Endothelial cell of umbilical vein (primary cell): ENCODE data around the gene CLOCK. TPM values are rescaled to one million over a fixed set of nuclear protein-coding genes. Genes with fewer than 3 reads are reported as not detected.

Experiments used
- BruUV-seq: library from RNA; stranded (reverse); fragments of 400-500 nt; replicated peaks from 2 replicates; lab custom pipeline; 2021; lab: Mats Ljungman, UMichigan
- CTCF ChIA-PET: fragments of 300-600, 350-600 bp; sonication (Branson Sonifier 250); formaldehyde crosslinking; loops from one replicate; lab custom pipeline; 2021; ENCODE audit warnings: antibody characterized with exemption, inconsistent platforms; lab: Charles Lee
- POLR2A ChIA-PET: fragments of 300-600, 350-600 bp; sonication (Branson Sonifier 250); formaldehyde crosslinking; loops from one replicate; lab custom pipeline; 2021; ENCODE audit warnings: antibody characterized with exemption, inconsistent platforms; lab: Charles Lee
- DNase-seq: peaks from one replicate; pipeline ENCODE4 v3.0.0-alpha.2; 2011; ENCODE audit warnings: low read depth, low spot score
- FAIRE-seq: peaks from 2 replicates; lab custom pipeline; 2011; peaks lifted over from hg19 to GRCh38; lab: Jason Lieb, UNC
- H2AFZ ChIP-seq: 2 replicates; pipeline ENCODE4 v1.6.0; 2012; ENCODE audit warnings: low read depth, low read length, control low read depth, inconsistent platforms
- H3K27ac ChIP-seq: 2 replicates; pipeline ENCODE4 v1.5.1; 2011; ENCODE audit warnings: low read depth, mild to moderate bottlenecking, control low read depth, low read length, moderate library complexity; ENCODE audit not compliant: insufficient read depth
- H3K27me3 ChIP-seq, 2 experiments: 2 replicates each; pipeline versions ENCODE4 v1.6.0 to v1.6.1; 2011; ENCODE audit warnings: low read length in 2 of 2, mixed read lengths in 1 of 2; ENCODE audit not compliant: control insufficient read depth in 2 of 2, insufficient read depth in 2 of 2
- H3K36me3 ChIP-seq, 2 experiments: 2 replicates in 1 of 2; 3 replicates in 1 of 2; pipeline ENCODE4 v1.5.1; 2011; ENCODE audit warnings: low read length in 2 of 2, mild to moderate bottlenecking in 1 of 2, moderate library complexity in 1 of 2; ENCODE audit not compliant: control insufficient read depth in 2 of 2, insufficient read depth in 2 of 2; ENCODE audit errors: extremely low read depth in 1 of 2
- H3K4me1 ChIP-seq: 3 replicates; pipeline ENCODE4 v1.5.1; 2011; ENCODE audit warnings: mild to moderate bottlenecking, low read length; ENCODE audit not compliant: control insufficient read depth, insufficient read depth; ENCODE audit errors: extremely low read depth
- H3K4me2 ChIP-seq: 2 replicates; pipeline ENCODE4 v1.6.1; 2011; ENCODE audit warnings: low read length, control low read depth, mixed read lengths; ENCODE audit not compliant: insufficient read depth
- H3K4me3 ChIP-seq, 3 experiments: fragments of 200-600 bp in 1 of 3; sonication (generic), shearing (Covaris generic) in 1 of 3; replicated peaks in 1 of 3; 2 replicates each; pipeline ENCODE4 v1.5.1; 2011 to 2016; ENCODE audit warnings: control low read depth in 3 of 3, low read length in 3 of 3, mild to moderate bottlenecking in 2 of 3, inconsistent platforms in 1 of 3, low read depth in 1 of 3, moderate library complexity in 1 of 3; ENCODE audit not compliant: insufficient read depth in 1 of 3
- H3K79me2 ChIP-seq: 2 replicates; pipeline ENCODE4 v1.6.0; 2012; ENCODE audit warnings: low read length, inconsistent platforms; ENCODE audit not compliant: control insufficient read depth, insufficient read depth
- H3K9ac ChIP-seq: replicated peaks from 2 replicates; pipeline ENCODE3; 2011; ENCODE audit warnings: low read length, control low read depth; ENCODE audit not compliant: insufficient read depth; ENCODE audit errors: extremely low read depth
- H3K9me1 ChIP-seq: replicated peaks from 3 replicates; pipeline ENCODE4 v1.6.0; 2011; ENCODE audit warnings: mild to moderate bottlenecking, low read length; ENCODE audit not compliant: control insufficient read depth, insufficient read depth; ENCODE audit errors: extremely low read depth
- H3K9me3 ChIP-seq: replicated peaks from 2 replicates; pipeline ENCODE4 v1.5.1; 2012; ENCODE audit warnings: low read length, inconsistent platforms; ENCODE audit not compliant: control insufficient read depth, insufficient read depth
- H4K20me1 ChIP-seq: replicated peaks from 2 replicates; pipeline ENCODE3; 2011; ENCODE audit warnings: mild to moderate bottlenecking, low read length; ENCODE audit not compliant: control insufficient read depth, insufficient read depth; ENCODE audit errors: extremely low read depth
- CTCF ChIP-seq, 2 donors: IDR thresholded peaks; 1 replicate in 1 of 2; 2 replicates in 1 of 2; pipeline ENCODE4 v1.5.1; 2011; ENCODE audit warnings: low read length in 2 of 2, mild to moderate bottlenecking in 2 of 2, moderate library complexity in 2 of 2, control low read depth in 1 of 2, inconsistent platforms in 1 of 2, low read depth in 1 of 2; ENCODE audit not compliant: insufficient read depth in 1 of 2; ENCODE audit errors: extremely low read depth in 1 of 2
- EZH2 ChIP-seq: IDR thresholded peaks from 2 replicates; pipeline ENCODE4 v1.6.1; 2012; ENCODE audit warnings: borderline replicate concordance, low read depth, mild to moderate bottlenecking, moderate library complexity, low read length, inconsistent platforms; ENCODE audit not compliant: severe bottlenecking
- FOS ChIP-seq: IDR thresholded peaks from 2 replicates; pipeline ENCODE4 v1.6.1; 2011; ENCODE audit warnings: mild to moderate bottlenecking, low read length, moderate library complexity, borderline replicate concordance; ENCODE audit not compliant: insufficient read depth
- GATA2 ChIP-seq: IDR thresholded peaks from 2 replicates; pipeline ENCODE4 v1.7.0; 2011; ENCODE audit warnings: low read depth, mild to moderate bottlenecking, moderate library complexity, mixed read lengths, low read length; ENCODE audit not compliant: insufficient read length, insufficient read depth
- JUN ChIP-seq: IDR thresholded peaks from 2 replicates; pipeline ENCODE4 v1.6.1; 2011; ENCODE audit warnings: borderline replicate concordance, low read depth; ENCODE audit not compliant: insufficient read length, insufficient read depth
- MAX ChIP-seq: IDR thresholded peaks from 2 replicates; pipeline ENCODE4 v1.6.1; 2011; ENCODE audit not compliant: insufficient read depth, insufficient read length
- MYC ChIP-seq: IDR thresholded peaks from one replicate; pipeline ENCODE4 v1.6.1; 2011; ENCODE audit warnings: mild to moderate bottlenecking, low read depth, low read length
- POLR2A ChIP-seq: IDR thresholded peaks from 2 replicates; pipeline ENCODE4 v1.6.1; 2012; ENCODE audit warnings: low read depth, mild to moderate bottlenecking, control low read depth, low read length
- POLR2AphosphoS5 ChIP-seq: IDR thresholded peaks from 2 replicates; pipeline ENCODE4 v1.6.1; 2012; ENCODE audit warnings: low read depth, mild to moderate bottlenecking, control low read depth, low read length, moderate library complexity; ENCODE audit not compliant: insufficient read depth
- dilution Hi-C: fragments of 300-500 bp; cut with MboI; formaldehyde crosslinking; loops from one replicate; pipeline ENCODE4 v1.15.0; 2019; ENCODE audit warnings: low sequenced_read_pairs; ENCODE audit not compliant: extremely low pct_ligation_motif_present
- intact Hi-C: fragments of 100-400 bp; cut with micrococcal nuclease; formaldehyde crosslinking; loops from one replicate; pipeline ENCODE4 v1.10.0; 2022
- polyA plus RNA-seq, 4 experiments: library from polyadenylated mRNA; depleted of rRNA in 3 of 4; stranded (reverse) in 3 of 4; unstranded in 1 of 4; fragments of >200 nt; gene quantifications; 2 replicates each; pipeline versions ENCODE4 v1.2.1 to v1.2.3, GENCODE V29; 2011 to 2012; ENCODE audit warnings: missing spikeins in 1 of 4
- total RNA-seq: library from RNA; stranded (reverse); gene quantifications from 2 replicates; pipeline ENCODE4 v1.2.3, GENCODE V29; 2021

Gene CLOCK
- total and polyA plus RNA-seq, 2 donors (not counting 3 experiments of a cell fraction or from before 2014, with no cell fraction given): 7.5 to 23.8 TPM

- dilution Hi-C loops: no loop called here
- CTCF ChIA-PET: interaction anchor here (1.0 to 1.7 kb wide), 3 partner anchors 9 to 45 kb away, joined by 4 to 6 read pairs (median 5); no protein-coding TSS in a partner anchor
- POLR2A ChIA-PET: no interaction called here
Measured at GRCh38 chr4:55509266-55509665, 37.4 kb downstream of the CLOCK start.

GRCh38 chr4:55507612-55508011 lies 39.1 kb downstream of the CLOCK start:
- Histone ChIP-seq H3K4me2 (no peak overlapping the region), H3K79me2 (peaks cover 5% of the 10 kb centered on the region), H2AFZ (no peak overlapping the region), H3K27ac (no peak overlapping the region), H4K20me1 (peaks cover 2% of the 10 kb centered on the region), H3K27me3 (no peaks in the 10 kb centered on the region), H3K4me1 (peaks cover 11% of the 10 kb centered on the region), H3K36me3 (no peaks in the 10 kb centered on the region), H3K9me3 (no peaks in the 10 kb centered on the region), H3K9ac (no peak overlapping the region), H3K4me3 (no peak overlapping the region), H3K9me1 (no peaks in the 10 kb centered on the region)
- dilution Hi-C loops: no loop called here
- ChIA-PET CTCF (no interaction called here), POLR2A (no interaction called here)
- intact Hi-C loops: no loop called here
- no peak for TF ChIP-seq POLR2A
- TF ChIP-seq MYC: no peak
- TF ChIP-seq JUN: no peak
- no peak for TF ChIP-seq CTCF (IDR thresholded peaks at IDR 0.05; ENCODE audit: extremely low read depth in 1 of 2, insufficient read depth in 1 of 2, low read depth in 1 of 2, low read length in 2 of 2)
- TF ChIP-seq FOS: no peak
- no peak for TF ChIP-seq POLR2AphosphoS5
- no peak for TF ChIP-seq EZH2
- no peak for TF ChIP-seq GATA2
- no peak for TF ChIP-seq MAX
- FAIRE-seq: no peak
- BruUV-seq: no TSS peak
- no peak for DNase-seq

More at GRCh38 chr4:55509266-55509665, 37.4 kb downstream of the CLOCK start:
- Histone ChIP-seq H4K20me1 (peaks cover under 1% of the 10 kb centered on the region), H3K4me3 (no peak overlapping the region), H3K4me2 (no peak overlapping the region), H3K4me1 (peaks cover 5% of the 10 kb centered on the region), H2AFZ (no peak overlapping the region), H3K27me3 (no peaks in the 10 kb centered on the region), H3K27ac (no peak overlapping the region), H3K9me1 (no peaks in the 10 kb centered on the region), H3K36me3 (no peaks in the 10 kb centered on the region), H3K9ac (no peak overlapping the region), H3K79me2 (peaks cover 1% of the 10 kb centered on the region), H3K9me3 (no peaks in the 10 kb centered on the region)
- DNase-seq (no peak), FAIRE-seq (no peak)
- intact Hi-C loops: no loop called here
- BruUV-seq: no TSS peak
- no peak for TF ChIP-seq POLR2AphosphoS5
- TF ChIP-seq GATA2: peak; percentile 15
- TF ChIP-seq FOS: peak; percentile 5
